Fibroblast of villous mesenchyme (primary cell): ENCODE measurements around the gene AHCYL1. TPM values are rescaled to one million over a fixed set of nuclear protein-coding genes. Genes with fewer than 3 reads are reported as not detected.
A peak's percentile ranks its signal among the peaks of the same experiment; 100 is the strongest.

ENCODE experiments used
- DNase-seq: peaks from one replicate; pipeline ENCODE4 v3.0.0-alpha.2; 2010; ENCODE audit warnings: low read depth
- H3K4me3 ChIP-seq: 2 replicates; pipeline ENCODE4 v1.5.1; 2011; ENCODE audit warnings: low read depth, mild to moderate bottlenecking, low read length
- total RNA-seq: library from RNA; depleted of rRNA; stranded (reverse); fragments of >200 nt; gene quantifications from 2 replicates; pipeline ENCODE4 v1.2.3, GENCODE V29; 2012
- TF ChIP-seq, protein P1 (sequence below): IDR thresholded peaks from 2 replicates; pipeline ENCODE4 v1.5.1; 2012; ENCODE audit warnings: low read depth, mild to moderate bottlenecking, low read length; ENCODE audit not compliant: insufficient read depth

AHCYL1 gene
- total RNA-seq, 1 donor: 66.9 TPM

DNA sequence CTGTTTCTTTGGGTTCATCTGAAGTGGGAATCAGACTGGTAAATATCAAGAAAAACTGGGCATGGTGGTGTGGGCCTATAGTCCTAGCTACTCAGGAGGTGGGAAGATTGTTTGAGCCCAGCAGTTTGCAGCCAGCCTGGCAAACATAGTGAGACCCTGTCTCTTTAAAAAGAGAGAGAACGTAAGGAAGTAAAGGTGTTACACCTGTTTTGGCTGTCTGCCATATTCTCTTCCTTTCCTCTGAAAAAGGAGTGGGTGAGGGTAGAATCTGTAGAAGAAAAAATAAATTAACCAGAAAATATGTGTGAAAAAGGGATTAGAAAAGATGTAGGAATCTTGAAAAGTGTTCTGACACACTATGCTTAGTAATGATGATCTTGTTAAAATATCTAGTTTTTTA, 20.0 kb downstream of the AHCYL1 start:
- peak overlapping the region; percentile 49 for H3K4me3 ChIP-seq
- TF ChIP-seq, protein P1, sequence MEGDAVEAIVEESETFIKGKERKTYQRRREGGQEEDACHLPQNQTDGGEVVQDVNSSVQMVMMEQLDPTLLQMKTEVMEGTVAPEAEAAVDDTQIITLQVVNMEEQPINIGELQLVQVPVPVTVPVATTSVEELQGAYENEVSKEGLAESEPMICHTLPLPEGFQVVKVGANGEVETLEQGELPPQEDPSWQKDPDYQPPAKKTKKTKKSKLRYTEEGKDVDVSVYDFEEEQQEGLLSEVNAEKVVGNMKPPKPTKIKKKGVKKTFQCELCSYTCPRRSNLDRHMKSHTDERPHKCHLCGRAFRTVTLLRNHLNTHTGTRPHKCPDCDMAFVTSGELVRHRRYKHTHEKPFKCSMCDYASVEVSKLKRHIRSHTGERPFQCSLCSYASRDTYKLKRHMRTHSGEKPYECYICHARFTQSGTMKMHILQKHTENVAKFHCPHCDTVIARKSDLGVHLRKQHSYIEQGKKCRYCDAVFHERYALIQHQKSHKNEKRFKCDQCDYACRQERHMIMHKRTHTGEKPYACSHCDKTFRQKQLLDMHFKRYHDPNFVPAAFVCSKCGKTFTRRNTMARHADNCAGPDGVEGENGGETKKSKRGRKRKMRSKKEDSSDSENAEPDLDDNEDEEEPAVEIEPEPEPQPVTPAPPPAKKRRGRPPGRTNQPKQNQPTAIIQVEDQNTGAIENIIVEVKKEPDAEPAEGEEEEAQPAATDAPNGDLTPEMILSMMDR: no peak
- DNase-seq: no peak

DNA sequence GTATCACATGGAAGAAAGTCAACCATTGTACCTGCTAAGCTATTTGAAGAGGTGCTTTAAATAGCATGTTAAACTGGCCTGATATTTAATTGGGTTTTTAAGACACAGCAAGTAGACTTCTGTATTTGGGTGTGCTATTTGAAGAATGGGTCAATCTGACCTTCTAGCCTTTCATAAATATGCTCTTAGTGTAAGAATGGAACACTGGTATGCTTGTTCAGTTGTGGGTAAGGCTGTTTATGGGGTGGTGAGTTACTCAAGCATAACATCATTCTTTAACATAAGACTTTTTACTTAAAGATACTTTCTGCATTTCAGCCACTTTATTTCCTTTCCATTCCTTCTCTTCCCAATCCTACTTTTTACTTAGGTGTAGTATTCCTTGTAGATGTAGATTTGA, 21.4 kb downstream of the AHCYL1 start:
- no peak overlapping the region for H3K4me3 ChIP-seq
- DNase-seq: peak; percentile 60
- TF ChIP-seq, protein P1: no peak

DNA sequence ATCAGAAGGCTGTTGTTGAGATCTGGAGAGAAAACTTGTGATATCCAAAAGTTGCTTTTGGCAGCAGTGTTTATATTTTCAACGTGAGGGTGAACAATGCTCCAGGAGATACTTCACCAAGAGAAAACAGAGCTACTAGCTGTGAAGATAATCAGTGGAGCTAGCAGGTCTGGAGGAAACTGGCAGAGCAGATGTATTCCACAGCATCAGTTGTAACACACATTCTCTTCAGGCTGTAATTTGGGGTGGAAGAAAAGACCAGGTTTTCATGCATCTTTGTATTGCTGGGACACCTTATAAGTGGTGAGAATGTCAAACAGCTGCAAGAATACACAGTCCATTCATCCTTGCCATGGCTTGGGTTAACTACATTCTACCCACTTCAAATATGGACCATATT, 22.0 kb downstream of the AHCYL1 start:
- TF ChIP-seq, protein P1: no peak
- H3K4me3 ChIP-seq: no peak overlapping the region
- no peak for DNase-seq

DNA sequence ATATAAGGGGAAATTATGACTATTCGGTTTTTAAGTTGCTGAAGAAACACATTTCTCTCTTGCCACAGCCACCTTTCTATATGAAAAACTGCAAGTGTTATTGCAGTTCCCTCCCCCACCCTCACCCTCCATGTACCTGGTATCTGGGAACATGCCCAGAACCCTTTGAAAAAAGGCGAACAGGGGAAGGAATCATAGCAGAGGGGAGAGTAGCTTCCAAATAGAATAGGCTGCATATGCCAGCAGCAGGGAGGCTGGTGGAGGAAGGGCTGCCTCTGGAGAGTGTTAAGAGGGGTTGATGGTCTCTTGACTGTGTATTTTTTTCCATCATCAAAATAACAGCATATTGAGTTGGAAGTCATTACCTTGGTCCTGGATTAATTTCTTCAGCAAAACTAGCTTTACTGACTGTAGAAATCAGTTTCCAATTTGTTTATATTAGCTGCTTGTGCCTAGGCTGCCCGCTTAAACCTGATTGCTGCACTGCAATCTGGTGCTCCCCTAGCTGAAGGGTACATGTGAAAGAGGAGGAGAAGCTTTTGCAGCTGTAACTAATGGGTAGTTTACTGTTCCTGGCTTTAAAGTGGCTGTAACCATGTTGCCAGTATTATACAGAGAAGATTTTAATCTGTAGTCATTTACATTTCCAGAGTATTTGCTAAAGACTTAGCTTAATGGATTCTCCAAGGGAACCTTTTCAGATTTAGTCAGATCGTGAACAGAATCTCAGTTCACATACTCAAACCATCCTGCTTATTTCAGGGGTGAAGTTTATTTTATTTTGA, 22.7 kb downstream of the AHCYL1 start:
- no peak for DNase-seq
- TF ChIP-seq, protein P1: no peak
- H3K4me3 ChIP-seq: no peak overlapping the region

DNA sequence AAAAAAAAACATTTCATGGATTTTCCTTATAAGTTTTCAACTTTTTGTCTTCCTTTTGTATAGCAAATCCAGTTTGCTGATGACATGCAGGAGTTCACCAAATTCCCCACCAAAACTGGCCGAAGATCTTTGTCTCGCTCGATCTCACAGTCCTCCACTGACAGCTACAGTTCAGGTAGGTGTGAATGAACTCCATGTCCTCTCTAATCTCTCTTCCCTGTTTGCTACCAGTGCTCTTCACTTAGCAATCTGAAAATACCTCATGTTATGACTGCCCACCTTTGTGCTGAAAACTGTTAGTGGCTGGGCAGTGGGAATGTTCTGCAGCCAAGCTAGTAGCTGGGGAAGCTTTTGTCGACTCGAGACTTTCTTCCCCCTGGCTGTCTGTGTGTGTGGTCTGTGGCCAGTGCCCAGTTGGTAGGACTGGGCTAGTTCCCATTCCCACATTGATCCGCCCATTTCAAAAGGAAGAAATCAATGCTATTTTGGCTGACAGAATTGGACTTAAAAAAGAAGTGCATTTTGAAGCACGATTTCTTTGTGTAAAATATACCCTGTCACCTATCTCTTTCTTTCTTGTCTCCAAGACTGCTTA, 24.5 kb downstream of the AHCYL1 start:
- TF ChIP-seq, protein P1: no peak

DNA sequence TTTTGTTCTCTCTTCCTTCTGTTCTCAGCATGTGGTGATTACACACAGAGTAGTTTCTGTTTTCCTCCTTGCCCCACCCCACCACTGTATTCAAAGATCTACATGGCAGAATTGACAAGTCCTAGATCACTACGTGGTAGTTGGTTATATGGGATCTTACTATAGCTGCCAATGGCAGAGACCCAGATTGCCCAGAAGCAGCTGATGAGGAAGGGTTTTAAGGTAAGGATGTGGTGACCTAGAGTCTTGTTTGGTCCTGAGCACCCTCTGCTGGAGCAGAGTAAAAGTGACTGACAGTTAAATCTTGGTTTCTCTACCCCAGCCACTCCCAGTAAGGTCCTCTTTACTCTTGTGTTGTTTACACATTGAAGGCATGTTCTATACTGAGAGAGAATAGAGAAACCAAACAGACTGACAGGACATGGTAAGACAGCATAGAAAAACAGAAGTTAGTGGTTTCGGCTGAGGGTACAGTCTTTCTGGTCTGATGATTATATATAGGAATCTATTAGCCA, 27.0 kb downstream of the AHCYL1 start:
- H3K4me3 ChIP-seq: no peak overlapping the region
- DNase-seq: peak; percentile 79
- TF ChIP-seq, protein P1: peak; percentile 70

More for the DNA sequence above, 24.5 kb downstream of the AHCYL1 start:
- no peak for DNase-seq
- no peak overlapping the region for H3K4me3 ChIP-seq
